Stimulated activated CD4-positive, alpha-beta T cell treated with anti-CD3 and anti-CD28 coated beads, Interleukin-1b, Interleukin-23, amount 100 ng/mL, for 48 hours (primary cell): ENCODE results near the gene THAP7.

Source experiments
- DNase-seq: peaks from one replicate; pipeline ENCODE4 v3.0.0-alpha.2; 2020

THAP7 gene

GRCh38 chr22:21030621-21031544 lies 29.0 kb upstream of the THAP7 start:
- DNase-seq = no peak

GRCh38 chr22:21030032-21030431 lies 28.1 kb upstream of the THAP7 start:
- DNase-seq = no peak

- no peak for DNase-seq
Measured at GRCh38 chr22:21029486-21030025, 27.6 kb upstream of the THAP7 start.

- no peak for DNase-seq
Measured at GRCh38 chr22:21028277-21029251, 26.6 kb upstream of the THAP7 start.

- DNase-seq = no peak
Measured at GRCh38 chr22:21026783-21027692, 25.1 kb upstream of the THAP7 start.

- no peak for DNase-seq
Measured at GRCh38 chr22:21025763-21026755, 24.1 kb upstream of the THAP7 start.

GRCh38 chr22:21025266-21025665 lies 23.3 kb upstream of the THAP7 start:
- no peak for DNase-seq

GRCh38 chr22:21022955-21023614 lies 21.2 kb upstream of the THAP7 start:
- no peak for DNase-seq

GRCh38 chr22:21022507-21022906 lies 20.6 kb upstream of the THAP7 start:
- no peak for DNase-seq

- no peak for DNase-seq
Measured at GRCh38 chr22:21020802-21021429, 19.0 kb upstream of the THAP7 start.

GRCh38 chr22:21018314-21018713 lies 16.4 kb upstream of the THAP7 start:
- DNase-seq = no peak

GRCh38 chr22:21016644-21017420 lies 14.9 kb upstream of the THAP7 start:
- DNase-seq = no peak

GRCh38 chr22:21015466-21016006 lies 13.6 kb upstream of the THAP7 start:
- no peak for DNase-seq

- DNase-seq = no peak
Measured at GRCh38 chr22:21014726-21015465, 13.0 kb upstream of the THAP7 start, which contains the start of gene P2RX6. Gene P2RX6, plus strand, starts transcription at chr22:21015165. Its CDS starts 10 bp downstream, at chr22:21015175.

GRCh38 chr22:21014202-21014725 lies 12.3 kb upstream of the THAP7 start:
- peak; percentile 86 for DNase-seq

- DNase-seq = no peak
Measured at GRCh38 chr22:21013657-21014201, 11.8 kb upstream of the THAP7 start.
